H1 (cell line): ENCODE results near the gene GNAQ. TPM values are rescaled to one million over a fixed set of nuclear protein-coding genes. Genes with fewer than 3 reads are reported as not detected.

ENCODE experiments used
- polyA plus RNA-seq, 7 experiments: library from polyadenylated mRNA; depleted of rRNA in 3 of 7; stranded (reverse) in 5 of 7; unstranded in 2 of 7; fragments of >200 nt in 5 of 7; fragments of 200-250 nt in 2 of 7; gene quantifications; 1 replicate in 5 of 7; 2 replicates in 1 of 7; 4 replicates in 1 of 7; pipeline versions ENCODE4 v1.2.1 to v1.2.3, GENCODE V29; 2011 to 2013; ENCODE audit warnings: missing spikeins in 2 of 7, mixed read lengths in 2 of 7
- total RNA-seq: library from RNA; stranded (reverse); fragmentation: NEBNext Ultra II Directional; extraction: Animal tissue kit (Norgen Biotek cat#: 25700); gene quantifications from 2 replicates; pipeline ENCODE4 v1.2.1, GENCODE V29; 2021
- TF ChIP-seq, protein P1 (sequence below): fragments of 300-600 bp; sonication (generic); IDR thresholded peaks from 2 replicates; pipeline ENCODE4 v1.7.1; 2012; ENCODE audit warnings: low read length, moderate library complexity, mild to moderate bottlenecking, inconsistent platforms; ENCODE audit not compliant: insufficient replicate concordance

GNAQ gene
- total and polyA plus RNA-seq, 2 of the 8 experiments (the other 6 are each of a cell fraction or from before 2014, with no cell fraction given), result 22.8 to 63.8 TPM

DNA sequence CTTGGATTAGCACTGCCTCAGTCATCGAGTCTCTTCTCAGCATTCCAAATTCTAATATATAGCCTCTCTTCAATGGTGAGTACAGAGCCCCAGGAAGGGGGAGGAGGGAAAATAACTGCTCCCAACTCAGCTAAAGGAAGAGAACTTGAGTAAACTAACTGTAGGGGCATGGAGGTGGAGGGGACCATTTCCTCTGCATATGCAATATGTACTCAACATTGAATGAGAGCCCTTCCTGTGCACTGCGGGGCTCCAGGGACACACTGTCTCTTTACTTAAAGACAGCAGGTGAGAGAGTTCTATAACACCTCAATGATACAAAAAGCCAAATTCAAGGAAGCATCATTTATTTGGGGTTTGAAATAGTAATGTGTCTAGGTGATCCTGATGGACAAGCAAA, 75.1 kb downstream of the GNAQ start (continued):
- TF ChIP-seq, protein P1, sequence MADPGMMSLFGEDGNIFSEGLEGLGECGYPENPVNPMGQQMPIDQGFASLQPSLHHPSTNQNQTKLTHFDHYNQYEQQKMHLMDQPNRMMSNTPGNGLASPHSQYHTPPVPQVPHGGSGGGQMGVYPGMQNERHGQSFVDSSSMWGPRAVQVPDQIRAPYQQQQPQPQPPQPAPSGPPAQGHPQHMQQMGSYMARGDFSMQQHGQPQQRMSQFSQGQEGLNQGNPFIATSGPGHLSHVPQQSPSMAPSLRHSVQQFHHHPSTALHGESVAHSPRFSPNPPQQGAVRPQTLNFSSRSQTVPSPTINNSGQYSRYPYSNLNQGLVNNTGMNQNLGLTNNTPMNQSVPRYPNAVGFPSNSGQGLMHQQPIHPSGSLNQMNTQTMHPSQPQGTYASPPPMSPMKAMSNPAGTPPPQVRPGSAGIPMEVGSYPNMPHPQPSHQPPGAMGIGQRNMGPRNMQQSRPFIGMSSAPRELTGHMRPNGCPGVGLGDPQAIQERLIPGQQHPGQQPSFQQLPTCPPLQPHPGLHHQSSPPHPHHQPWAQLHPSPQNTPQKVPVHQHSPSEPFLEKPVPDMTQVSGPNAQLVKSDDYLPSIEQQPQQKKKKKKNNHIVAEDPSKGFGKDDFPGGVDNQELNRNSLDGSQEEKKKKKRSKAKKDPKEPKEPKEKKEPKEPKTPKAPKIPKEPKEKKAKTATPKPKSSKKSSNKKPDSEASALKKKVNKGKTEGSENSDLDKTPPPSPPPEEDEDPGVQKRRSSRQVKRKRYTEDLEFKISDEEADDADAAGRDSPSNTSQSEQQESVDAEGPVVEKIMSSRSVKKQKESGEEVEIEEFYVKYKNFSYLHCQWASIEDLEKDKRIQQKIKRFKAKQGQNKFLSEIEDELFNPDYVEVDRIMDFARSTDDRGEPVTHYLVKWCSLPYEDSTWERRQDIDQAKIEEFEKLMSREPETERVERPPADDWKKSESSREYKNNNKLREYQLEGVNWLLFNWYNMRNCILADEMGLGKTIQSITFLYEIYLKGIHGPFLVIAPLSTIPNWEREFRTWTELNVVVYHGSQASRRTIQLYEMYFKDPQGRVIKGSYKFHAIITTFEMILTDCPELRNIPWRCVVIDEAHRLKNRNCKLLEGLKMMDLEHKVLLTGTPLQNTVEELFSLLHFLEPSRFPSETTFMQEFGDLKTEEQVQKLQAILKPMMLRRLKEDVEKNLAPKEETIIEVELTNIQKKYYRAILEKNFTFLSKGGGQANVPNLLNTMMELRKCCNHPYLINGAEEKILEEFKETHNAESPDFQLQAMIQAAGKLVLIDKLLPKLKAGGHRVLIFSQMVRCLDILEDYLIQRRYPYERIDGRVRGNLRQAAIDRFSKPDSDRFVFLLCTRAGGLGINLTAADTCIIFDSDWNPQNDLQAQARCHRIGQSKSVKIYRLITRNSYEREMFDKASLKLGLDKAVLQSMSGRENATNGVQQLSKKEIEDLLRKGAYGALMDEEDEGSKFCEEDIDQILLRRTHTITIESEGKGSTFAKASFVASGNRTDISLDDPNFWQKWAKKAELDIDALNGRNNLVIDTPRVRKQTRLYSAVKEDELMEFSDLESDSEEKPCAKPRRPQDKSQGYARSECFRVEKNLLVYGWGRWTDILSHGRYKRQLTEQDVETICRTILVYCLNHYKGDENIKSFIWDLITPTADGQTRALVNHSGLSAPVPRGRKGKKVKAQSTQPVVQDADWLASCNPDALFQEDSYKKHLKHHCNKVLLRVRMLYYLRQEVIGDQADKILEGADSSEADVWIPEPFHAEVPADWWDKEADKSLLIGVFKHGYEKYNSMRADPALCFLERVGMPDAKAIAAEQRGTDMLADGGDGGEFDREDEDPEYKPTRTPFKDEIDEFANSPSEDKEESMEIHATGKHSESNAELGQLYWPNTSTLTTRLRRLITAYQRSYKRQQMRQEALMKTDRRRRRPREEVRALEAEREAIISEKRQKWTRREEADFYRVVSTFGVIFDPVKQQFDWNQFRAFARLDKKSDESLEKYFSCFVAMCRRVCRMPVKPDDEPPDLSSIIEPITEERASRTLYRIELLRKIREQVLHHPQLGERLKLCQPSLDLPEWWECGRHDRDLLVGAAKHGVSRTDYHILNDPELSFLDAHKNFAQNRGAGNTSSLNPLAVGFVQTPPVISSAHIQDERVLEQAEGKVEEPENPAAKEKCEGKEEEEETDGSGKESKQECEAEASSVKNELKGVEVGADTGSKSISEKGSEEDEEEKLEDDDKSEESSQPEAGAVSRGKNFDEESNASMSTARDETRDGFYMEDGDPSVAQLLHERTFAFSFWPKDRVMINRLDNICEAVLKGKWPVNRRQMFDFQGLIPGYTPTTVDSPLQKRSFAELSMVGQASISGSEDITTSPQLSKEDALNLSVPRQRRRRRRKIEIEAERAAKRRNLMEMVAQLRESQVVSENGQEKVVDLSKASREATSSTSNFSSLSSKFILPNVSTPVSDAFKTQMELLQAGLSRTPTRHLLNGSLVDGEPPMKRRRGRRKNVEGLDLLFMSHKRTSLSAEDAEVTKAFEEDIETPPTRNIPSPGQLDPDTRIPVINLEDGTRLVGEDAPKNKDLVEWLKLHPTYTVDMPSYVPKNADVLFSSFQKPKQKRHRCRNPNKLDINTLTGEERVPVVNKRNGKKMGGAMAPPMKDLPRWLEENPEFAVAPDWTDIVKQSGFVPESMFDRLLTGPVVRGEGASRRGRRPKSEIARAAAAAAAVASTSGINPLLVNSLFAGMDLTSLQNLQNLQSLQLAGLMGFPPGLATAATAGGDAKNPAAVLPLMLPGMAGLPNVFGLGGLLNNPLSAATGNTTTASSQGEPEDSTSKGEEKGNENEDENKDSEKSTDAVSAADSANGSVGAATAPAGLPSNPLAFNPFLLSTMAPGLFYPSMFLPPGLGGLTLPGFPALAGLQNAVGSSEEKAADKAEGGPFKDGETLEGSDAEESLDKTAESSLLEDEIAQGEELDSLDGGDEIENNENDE, result no peak
